HepG2 (cell line): ENCODE measurements around the gene ENSA. TPM values are rescaled to one million over a fixed set of nuclear protein-coding genes. Genes with fewer than 3 reads are reported as not detected.

Experiments used
- CAMTA2 ChIP-seq: sonication (generic); formaldehyde crosslinking; IDR thresholded peaks from 2 replicates; pipeline ENCODE4 v1.4.0; 2020; ENCODE audit warnings: mild to moderate bottlenecking, missing genetic modification reagents, borderline replicate concordance
- FOXA3 ChIP-seq: IDR thresholded peaks from 2 replicates; pipeline ENCODE4 v1.6.1; 2016; ENCODE audit warnings: missing genetic modification reagents, missing compliant biosample characterization
- MTA1 ChIP-seq: sonication (generic); formaldehyde crosslinking; IDR thresholded peaks from 2 replicates; pipeline ENCODE4 v1.4.0; 2020; ENCODE audit warnings: missing genetic modification reagents, mild to moderate bottlenecking, borderline replicate concordance
- NKX3-1 ChIP-seq: sonication (generic); formaldehyde crosslinking; IDR thresholded peaks from 2 replicates; pipeline ENCODE4 v1.5.0; 2020; ENCODE audit warnings: missing genetic modification reagents
- NPAS2 ChIP-seq: sonication (generic); formaldehyde crosslinking; IDR thresholded peaks from 2 replicates; pipeline ENCODE4 v1.8.0; 2022; ENCODE audit warnings: mild to moderate bottlenecking, missing genetic modification reagents, borderline replicate concordance
- SOX6 ChIP-seq, 2 experiments: fragments of 450-650 bp in 1 of 2; sonication (generic) in 1 of 2; formaldehyde crosslinking in 1 of 2; IDR thresholded peaks; 2 replicates each; pipeline versions ENCODE4 v1.4.0 to v1.6.1; 2017 to 2020; ENCODE audit warnings: antibody characterized with exemption in 1 of 2, mild to moderate bottlenecking in 1 of 2, missing genetic modification reagents in 1 of 2
- SRSF4 ChIP-seq: fragments of 200-400 bp; formaldehyde crosslinking; IDR thresholded peaks from one replicate; pipeline ENCODE4 v1.6.1; 2018; ENCODE audit warnings: mild to moderate bottlenecking, low read depth, low read length, moderate library complexity; ENCODE audit not compliant: poor library complexity, severe bottlenecking
- STAG1 ChIP-seq: sonication (generic); formaldehyde crosslinking; IDR thresholded peaks from 2 replicates; pipeline ENCODE4 v1.4.0; 2020; ENCODE audit warnings: missing genetic modification reagents
- TCF7 ChIP-seq: sonication (generic); IDR thresholded peaks from 2 replicates; pipeline ENCODE4 v1.6.1; 2016; ENCODE audit warnings: antibody characterized with exemption, low read depth
- TOE1 ChIP-seq: sonication (generic); formaldehyde crosslinking; IDR thresholded peaks from 2 replicates; pipeline ENCODE4 v1.4.0; 2020; ENCODE audit warnings: mild to moderate bottlenecking, missing genetic modification reagents
- ZNF30 ChIP-seq: sonication (generic); formaldehyde crosslinking; IDR thresholded peaks from 2 replicates; pipeline ENCODE4 v1.5.0; 2020; ENCODE audit warnings: mild to moderate bottlenecking, missing genetic modification reagents
- ZNF331 ChIP-seq: sonication (generic); formaldehyde crosslinking; IDR thresholded peaks from 2 replicates; pipeline ENCODE4 v1.4.0; 2020; ENCODE audit warnings: missing genetic modification reagents
- ZNF335 ChIP-seq: sonication (generic); formaldehyde crosslinking; IDR thresholded peaks from 2 replicates; pipeline ENCODE4 v1.4.0; 2020; ENCODE audit warnings: missing genetic modification reagents
- ZNF468 ChIP-seq: sonication (generic); formaldehyde crosslinking; IDR thresholded peaks from 2 replicates; pipeline ENCODE4 v1.8.0; 2022; ENCODE audit warnings: mild to moderate bottlenecking, moderate library complexity, missing genetic modification reagents
- ZNF564 ChIP-seq: sonication (generic); formaldehyde crosslinking; IDR thresholded peaks from 2 replicates; pipeline ENCODE4 v1.8.1; 2023; ENCODE audit warnings: mild to moderate bottlenecking, missing genetic modification reagents
- polyA plus RNA-seq, 8 experiments: library from polyadenylated mRNA; depleted of rRNA in 3 of 8; stranded (reverse) in 7 of 8; unstranded in 1 of 8; fragments of >200 nt; fragmentation: Illumina TruSeq in 4 of 8; extraction: Trizol in 4 of 8; gene quantifications; 2 replicates each; pipeline versions ENCODE4 v1.2.1 to v1.2.3, GENCODE V29; 2011 to 2016; ENCODE audit warnings: low read depth in 4 of 8, missing spikeins in 1 of 8, mixed read lengths in 1 of 8; ENCODE audit not compliant: insufficient read depth in 1 of 8
- total RNA-seq, 5 experiments: library from RNA; depleted of rRNA; stranded (reverse); fragments of >200 nt; fragmentation: Illumina TruSeq; extraction: Trizol; gene quantifications; 2 replicates each; pipeline ENCODE4 v1.2.3, GENCODE V29; 2016; ENCODE audit warnings: low read depth in 1 of 5
- TF ChIP-seq, protein P1 (sequence below): sonication (generic); formaldehyde crosslinking; IDR thresholded peaks from 2 replicates; pipeline ENCODE4 v1.5.0; 2020; ENCODE audit warnings: mild to moderate bottlenecking, missing genetic modification reagents
- TF ChIP-seq, protein P2 (sequence below): IDR thresholded peaks from 2 replicates; pipeline ENCODE4 v1.6.1; 2016; ENCODE audit warnings: low read depth, control low read depth
- TF ChIP-seq, protein P3 (sequence below): sonication (generic); formaldehyde crosslinking; IDR thresholded peaks from 2 replicates; pipeline ENCODE4 v1.4.0; 2020; ENCODE audit warnings: mild to moderate bottlenecking, missing genetic modification reagents
- TF ChIP-seq, protein P4 (sequence below): sonication (generic); formaldehyde crosslinking; IDR thresholded peaks from 2 replicates; pipeline ENCODE4 v1.4.0; 2020; ENCODE audit warnings: missing genetic modification reagents, mild to moderate bottlenecking, borderline replicate concordance
- TF ChIP-seq, protein P5 (sequence below): sonication (generic); formaldehyde crosslinking; IDR thresholded peaks from 2 replicates; pipeline ENCODE4 v1.5.0; 2020; ENCODE audit warnings: missing genetic modification reagents
- TF ChIP-seq, protein P6 (sequence below): sonication (generic); formaldehyde crosslinking; IDR thresholded peaks from 2 replicates; pipeline ENCODE4 v1.9.0; 2021; ENCODE audit warnings: missing genetic modification reagents, mild to moderate bottlenecking, borderline replicate concordance

Gene ENSA
- total and polyA plus RNA-seq, 2 of the 13 experiments (the other 11 are each of a cell fraction or from before 2014, with no cell fraction given), result 54.5 to 111 TPM

DNA sequence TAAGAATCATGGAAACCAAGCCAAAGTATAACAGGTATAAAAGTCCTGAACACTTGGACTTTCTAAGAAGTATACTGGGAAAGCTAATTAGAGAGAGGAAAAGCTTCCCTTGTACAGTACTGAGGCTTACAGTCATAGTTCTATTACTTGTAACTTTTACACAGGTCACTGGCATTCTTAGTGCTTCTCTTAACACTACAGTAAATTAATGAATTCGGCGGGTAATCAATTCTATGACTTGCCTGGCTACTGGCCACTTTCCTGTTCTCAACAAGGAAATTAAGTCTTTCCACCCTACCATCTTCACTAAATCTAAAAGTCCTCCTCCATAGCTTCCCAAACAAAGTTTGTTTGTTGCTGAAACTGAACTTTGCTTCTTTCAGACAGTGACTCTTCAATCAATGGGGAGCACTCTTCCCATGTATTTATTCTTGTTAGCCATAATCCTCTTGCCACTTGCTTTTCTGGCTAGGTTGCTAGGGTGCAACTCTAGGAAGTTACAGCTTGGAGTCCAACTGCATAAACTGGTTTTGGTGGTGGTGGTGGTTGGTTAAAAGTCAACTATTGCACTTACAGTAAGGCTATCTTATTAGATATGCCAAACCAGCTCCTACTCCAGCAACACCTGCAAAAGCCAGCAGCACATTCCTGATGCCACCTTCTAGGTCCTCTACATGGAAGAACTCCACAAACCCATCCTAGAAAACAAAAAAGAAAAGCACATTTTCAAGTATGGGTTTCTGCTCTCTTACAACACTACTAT is 52.4 kb downstream of the ENSA start (continued):
- no peak for TF ChIP-seq ZNF468 (CRISPR knock-in tag)
- TF ChIP-seq, protein P1, sequence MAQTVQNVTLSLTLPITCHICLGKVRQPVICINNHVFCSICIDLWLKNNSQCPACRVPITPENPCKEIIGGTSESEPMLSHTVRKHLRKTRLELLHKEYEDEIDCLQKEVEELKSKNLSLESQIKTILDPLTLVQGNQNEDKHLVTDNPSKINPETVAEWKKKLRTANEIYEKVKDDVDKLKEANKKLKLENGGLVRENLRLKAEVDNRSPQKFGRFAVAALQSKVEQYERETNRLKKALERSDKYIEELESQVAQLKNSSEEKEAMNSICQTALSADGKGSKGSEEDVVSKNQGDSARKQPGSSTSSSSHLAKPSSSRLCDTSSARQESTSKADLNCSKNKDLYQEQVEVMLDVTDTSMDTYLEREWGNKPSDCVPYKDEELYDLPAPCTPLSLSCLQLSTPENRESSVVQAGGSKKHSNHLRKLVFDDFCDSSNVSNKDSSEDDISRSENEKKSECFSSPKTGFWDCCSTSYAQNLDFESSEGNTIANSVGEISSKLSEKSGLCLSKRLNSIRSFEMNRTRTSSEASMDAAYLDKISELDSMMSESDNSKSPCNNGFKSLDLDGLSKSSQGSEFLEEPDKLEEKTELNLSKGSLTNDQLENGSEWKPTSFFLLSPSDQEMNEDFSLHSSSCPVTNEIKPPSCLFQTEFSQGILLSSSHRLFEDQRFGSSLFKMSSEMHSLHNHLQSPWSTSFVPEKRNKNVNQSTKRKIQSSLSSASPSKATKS (CRISPR knock-in tag), result no peak
- no peak for TF ChIP-seq ZNF335 (CRISPR knock-in tag)
- TF ChIP-seq TCF7, result no peak
- peak; percentile 34; the same call in 1 of the 2 replicates for TF ChIP-seq FOXA3 (CRISPR knock-in tag)
- TF ChIP-seq, protein P2, sequence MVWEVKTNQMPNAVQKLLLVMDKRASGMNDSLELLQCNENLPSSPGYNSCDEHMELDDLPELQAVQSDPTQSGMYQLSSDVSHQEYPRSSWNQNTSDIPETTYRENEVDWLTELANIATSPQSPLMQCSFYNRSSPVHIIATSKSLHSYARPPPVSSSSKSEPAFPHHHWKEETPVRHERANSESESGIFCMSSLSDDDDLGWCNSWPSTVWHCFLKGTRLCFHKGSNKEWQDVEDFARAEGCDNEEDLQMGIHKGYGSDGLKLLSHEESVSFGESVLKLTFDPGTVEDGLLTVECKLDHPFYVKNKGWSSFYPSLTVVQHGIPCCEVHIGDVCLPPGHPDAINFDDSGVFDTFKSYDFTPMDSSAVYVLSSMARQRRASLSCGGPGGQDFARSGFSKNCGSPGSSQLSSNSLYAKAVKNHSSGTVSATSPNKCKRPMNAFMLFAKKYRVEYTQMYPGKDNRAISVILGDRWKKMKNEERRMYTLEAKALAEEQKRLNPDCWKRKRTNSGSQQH (CRISPR knock-in tag), result peak; percentile 27; the same call in 1 of the 2 replicates
- no peak for TF ChIP-seq ZNF564 (CRISPR knock-in tag)
- 0 out of 2 replicates have a peak, but pooled peaks have one; percentile 8 for TF ChIP-seq STAG1
- no peak for TF ChIP-seq NPAS2 (CRISPR knock-in tag)
- TF ChIP-seq, protein P3, sequence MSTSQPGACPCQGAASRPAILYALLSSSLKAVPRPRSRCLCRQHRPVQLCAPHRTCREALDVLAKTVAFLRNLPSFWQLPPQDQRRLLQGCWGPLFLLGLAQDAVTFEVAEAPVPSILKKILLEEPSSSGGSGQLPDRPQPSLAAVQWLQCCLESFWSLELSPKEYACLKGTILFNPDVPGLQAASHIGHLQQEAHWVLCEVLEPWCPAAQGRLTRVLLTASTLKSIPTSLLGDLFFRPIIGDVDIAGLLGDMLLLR (CRISPR knock-in tag), result no peak
- TF ChIP-seq, protein P4, sequence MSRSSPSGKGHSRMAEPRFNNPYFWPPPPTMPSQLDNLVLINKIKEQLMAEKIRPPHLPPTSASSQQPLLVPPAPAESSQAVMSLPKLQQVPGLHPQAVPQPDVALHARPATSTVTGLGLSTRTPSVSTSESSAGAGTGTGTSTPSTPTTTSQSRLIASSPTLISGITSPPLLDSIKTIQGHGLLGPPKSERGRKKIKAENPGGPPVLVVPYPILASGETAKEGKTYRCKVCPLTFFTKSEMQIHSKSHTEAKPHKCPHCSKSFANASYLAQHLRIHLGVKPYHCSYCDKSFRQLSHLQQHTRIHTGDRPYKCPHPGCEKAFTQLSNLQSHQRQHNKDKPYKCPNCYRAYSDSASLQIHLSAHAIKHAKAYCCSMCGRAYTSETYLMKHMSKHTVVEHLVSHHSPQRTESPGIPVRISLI, result no peak
- TF ChIP-seq SRSF4, result no peak
- TF ChIP-seq SOX6 (IDR thresholded peaks at IDR 0.05), result no peak
- TF ChIP-seq SOX6 (CRISPR knock-in tag; IDR thresholded peaks at IDR 0.05), result peak; percentile 46; the same call in 1 of the 2 replicates
- TF ChIP-seq CAMTA2, result no peak
- no peak for TF ChIP-seq MTA1 (CRISPR knock-in tag)
- no peak for TF ChIP-seq NKX3-1 (CRISPR knock-in tag)
- no peak for TF ChIP-seq TOE1 (CRISPR knock-in tag)
- TF ChIP-seq, protein P5, sequence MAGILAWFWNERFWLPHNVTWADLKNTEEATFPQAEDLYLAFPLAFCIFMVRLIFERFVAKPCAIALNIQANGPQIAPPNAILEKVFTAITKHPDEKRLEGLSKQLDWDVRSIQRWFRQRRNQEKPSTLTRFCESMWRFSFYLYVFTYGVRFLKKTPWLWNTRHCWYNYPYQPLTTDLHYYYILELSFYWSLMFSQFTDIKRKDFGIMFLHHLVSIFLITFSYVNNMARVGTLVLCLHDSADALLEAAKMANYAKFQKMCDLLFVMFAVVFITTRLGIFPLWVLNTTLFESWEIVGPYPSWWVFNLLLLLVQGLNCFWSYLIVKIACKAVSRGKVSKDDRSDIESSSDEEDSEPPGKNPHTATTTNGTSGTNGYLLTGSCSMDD, result no peak
- no peak for TF ChIP-seq ZNF30 (CRISPR knock-in tag)
- TF ChIP-seq ZNF331, result no peak
- TF ChIP-seq, protein P6, sequence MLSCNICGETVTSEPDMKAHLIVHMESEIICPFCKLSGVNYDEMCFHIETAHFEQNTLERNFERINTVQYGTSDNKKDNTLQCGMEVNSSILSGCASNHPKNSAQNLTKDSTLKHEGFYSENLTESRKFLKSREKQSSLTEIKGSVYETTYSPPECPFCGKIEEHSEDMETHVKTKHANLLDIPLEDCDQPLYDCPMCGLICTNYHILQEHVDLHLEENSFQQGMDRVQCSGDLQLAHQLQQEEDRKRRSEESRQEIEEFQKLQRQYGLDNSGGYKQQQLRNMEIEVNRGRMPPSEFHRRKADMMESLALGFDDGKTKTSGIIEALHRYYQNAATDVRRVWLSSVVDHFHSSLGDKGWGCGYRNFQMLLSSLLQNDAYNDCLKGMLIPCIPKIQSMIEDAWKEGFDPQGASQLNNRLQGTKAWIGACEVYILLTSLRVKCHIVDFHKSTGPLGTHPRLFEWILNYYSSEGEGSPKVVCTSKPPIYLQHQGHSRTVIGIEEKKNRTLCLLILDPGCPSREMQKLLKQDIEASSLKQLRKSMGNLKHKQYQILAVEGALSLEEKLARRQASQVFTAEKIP (CRISPR knock-in tag), result no peak
